ENCODE measurements around the gene PRMT3. TPM values are rescaled to one million over a fixed set of nuclear protein-coding genes. Genes with fewer than 3 reads are reported as not detected.

Gene PRMT3
- polyA plus RNA-seq, 1 donor (not counting 4 experiments of a cell fraction or from before 2014, with no cell fraction given) = 29.4 TPM

DNA sequence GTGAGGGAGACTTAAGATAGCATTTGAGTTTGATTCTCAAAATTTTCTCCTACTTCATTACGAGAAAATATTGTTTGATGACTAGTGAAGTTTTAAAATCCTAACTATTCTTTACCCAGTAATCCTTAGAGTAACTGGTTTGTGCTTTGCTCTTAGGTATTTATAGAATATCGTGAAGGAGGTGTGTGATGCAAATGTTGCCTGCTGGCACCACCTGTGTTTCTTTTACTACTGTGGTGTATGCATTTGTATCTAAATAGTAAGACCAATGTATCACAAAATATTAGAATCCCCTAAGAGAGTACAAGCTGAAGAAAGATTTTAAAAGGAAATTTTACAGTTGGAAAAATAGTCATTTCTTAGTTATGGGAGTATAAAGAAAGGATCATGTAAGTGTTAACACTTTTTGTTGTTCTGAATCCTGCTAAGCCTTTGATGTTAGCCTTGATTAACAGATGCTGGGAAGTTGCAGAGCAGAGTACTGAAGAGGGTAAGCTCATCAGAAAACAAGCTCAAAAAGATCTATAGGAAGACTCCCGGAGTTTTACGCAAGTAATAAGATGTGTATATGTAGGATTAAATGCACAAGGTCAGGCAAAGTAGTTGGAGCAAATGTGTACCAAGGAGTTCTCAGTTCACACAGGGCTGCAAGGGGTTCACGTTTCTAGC, 109.7 kb downstream of the PRMT3 start:
- dilution Hi-C loops (cut with MboI; ENCODE audit: extremely low pct_ligation_motif_present, low sequenced_read_pairs) = no loop called here
- peaks cover 1 to 3% of the 10 kb centered on the region in 2 experiments for H3K36me3 ChIP-seq (ENCODE audit: control insufficient read depth in 2 of 2, extremely low read depth in 1 of 2, insufficient read depth in 2 of 2, low read length in 2 of 2)
- H3K27me3 ChIP-seq (ENCODE audit: control insufficient read depth, extremely low read depth, insufficient read depth, low read length) = no peaks in the 10 kb centered on the region
- H2AFZ ChIP-seq (ENCODE audit: control insufficient read depth, low read length) = no peak overlapping the region
- H3K4me2 ChIP-seq (ENCODE audit: control insufficient read depth, extremely low read depth, insufficient read depth, low read depth, low read length) = no peak overlapping the region
- H3K27ac ChIP-seq (ENCODE audit: control insufficient read depth, insufficient read depth, low read length) = no peak overlapping the region
- H3K4me1 ChIP-seq (ENCODE audit: control insufficient read depth, extremely low read depth, insufficient read depth, low read length) = no peaks in the 10 kb centered on the region
- no peak for FAIRE-seq
- no peaks in the 10 kb centered on the region for H4K20me1 ChIP-seq (ENCODE audit: control insufficient read depth, extremely low read depth, insufficient read depth, low read length)
- no peaks in the 10 kb centered on the region for H3K79me2 ChIP-seq (ENCODE audit: control insufficient read depth, insufficient read depth, low read length)
- H3K4me3 ChIP-seq (ENCODE audit: control insufficient read depth in 2 of 3, extremely low read depth in 1 of 3, insufficient read depth in 2 of 3, low read depth in 1 of 3, low read length in 3 of 3) = no peak overlapping the region
- no peak for TF ChIP-seq EZH2 (IDR thresholded peaks at IDR 0.05; ENCODE audit: low read length)
- TF ChIP-seq, protein P1, sequence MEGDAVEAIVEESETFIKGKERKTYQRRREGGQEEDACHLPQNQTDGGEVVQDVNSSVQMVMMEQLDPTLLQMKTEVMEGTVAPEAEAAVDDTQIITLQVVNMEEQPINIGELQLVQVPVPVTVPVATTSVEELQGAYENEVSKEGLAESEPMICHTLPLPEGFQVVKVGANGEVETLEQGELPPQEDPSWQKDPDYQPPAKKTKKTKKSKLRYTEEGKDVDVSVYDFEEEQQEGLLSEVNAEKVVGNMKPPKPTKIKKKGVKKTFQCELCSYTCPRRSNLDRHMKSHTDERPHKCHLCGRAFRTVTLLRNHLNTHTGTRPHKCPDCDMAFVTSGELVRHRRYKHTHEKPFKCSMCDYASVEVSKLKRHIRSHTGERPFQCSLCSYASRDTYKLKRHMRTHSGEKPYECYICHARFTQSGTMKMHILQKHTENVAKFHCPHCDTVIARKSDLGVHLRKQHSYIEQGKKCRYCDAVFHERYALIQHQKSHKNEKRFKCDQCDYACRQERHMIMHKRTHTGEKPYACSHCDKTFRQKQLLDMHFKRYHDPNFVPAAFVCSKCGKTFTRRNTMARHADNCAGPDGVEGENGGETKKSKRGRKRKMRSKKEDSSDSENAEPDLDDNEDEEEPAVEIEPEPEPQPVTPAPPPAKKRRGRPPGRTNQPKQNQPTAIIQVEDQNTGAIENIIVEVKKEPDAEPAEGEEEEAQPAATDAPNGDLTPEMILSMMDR (optimal IDR thresholded peaks at IDR 0.05 in 1 of 3, IDR thresholded peaks at IDR 0.05 in 1 of 3, conservative IDR thresholded peaks at IDR 0.05 in 1 of 3; ENCODE audit: extremely low read depth in 1 of 3, insufficient read depth in 2 of 3, low read length in 3 of 3) = no peak
- no peaks in the 10 kb centered on the region for H3K9me3 ChIP-seq (ENCODE audit: control insufficient read depth, low read depth, low read length)
- DNase-seq (ENCODE audit: low read depth, low spot score) = no peak
- no peaks in the 10 kb centered on the region for H3K9me1 ChIP-seq (ENCODE audit: control insufficient read depth, extremely low read depth, insufficient read depth, low read length)
- H3K9ac ChIP-seq (ENCODE audit: control insufficient read depth, extremely low read depth, insufficient read depth, low read length) = no peak overlapping the region

DNA sequence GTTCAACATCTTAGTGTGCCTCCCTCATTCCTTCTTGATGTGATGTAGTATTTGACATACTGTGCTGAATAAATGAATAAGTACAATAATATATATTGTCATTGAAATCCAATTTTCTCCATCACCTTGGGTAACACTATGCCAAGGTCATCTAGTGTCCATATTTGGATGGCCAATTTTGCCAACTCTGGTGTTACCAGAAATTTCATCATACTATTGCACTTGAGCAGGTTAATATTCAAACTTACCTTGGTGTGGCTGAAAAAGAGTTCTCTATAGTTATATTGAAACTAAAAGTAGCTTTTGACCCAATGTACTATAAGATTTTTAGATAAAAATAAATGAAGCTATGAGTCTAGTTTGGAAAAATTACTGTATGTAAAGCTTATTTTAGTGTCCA, 113.7 kb downstream of the PRMT3 start:
- dilution Hi-C loops (cut with MboI; ENCODE audit: extremely low pct_ligation_motif_present, low sequenced_read_pairs) = loop anchor here (25.0 kb wide), 1 partner anchor 111 kb away; no protein-coding TSS in a partner anchor
- no peaks in the 10 kb centered on the region for H3K4me1 ChIP-seq (ENCODE audit: control insufficient read depth, extremely low read depth, insufficient read depth, low read length)
- no peak overlapping the region for H3K4me3 ChIP-seq (ENCODE audit: control insufficient read depth in 2 of 3, extremely low read depth in 1 of 3, insufficient read depth in 2 of 3, low read depth in 1 of 3, low read length in 3 of 3)
- peaks cover 1 to 3% of the 10 kb centered on the region in 2 experiments for H3K36me3 ChIP-seq (ENCODE audit: control insufficient read depth in 2 of 2, extremely low read depth in 1 of 2, insufficient read depth in 2 of 2, low read length in 2 of 2)
- no peaks in the 10 kb centered on the region for H3K79me2 ChIP-seq (ENCODE audit: control insufficient read depth, insufficient read depth, low read length)
- H2AFZ ChIP-seq (ENCODE audit: control insufficient read depth, low read length) = no peak overlapping the region
- H3K9ac ChIP-seq (ENCODE audit: control insufficient read depth, extremely low read depth, insufficient read depth, low read length) = no peak overlapping the region
- FAIRE-seq = no peak
- H3K4me2 ChIP-seq (ENCODE audit: control insufficient read depth, extremely low read depth, insufficient read depth, low read depth, low read length) = no peak overlapping the region
- TF ChIP-seq EZH2 (IDR thresholded peaks at IDR 0.05; ENCODE audit: low read length) = no peak
- H3K27me3 ChIP-seq (ENCODE audit: control insufficient read depth, extremely low read depth, insufficient read depth, low read length) = no peaks in the 10 kb centered on the region
- DNase-seq (ENCODE audit: low read depth, low spot score) = no peak
- H3K27ac ChIP-seq (ENCODE audit: control insufficient read depth, insufficient read depth, low read length) = no peak overlapping the region
- no peaks in the 10 kb centered on the region for H4K20me1 ChIP-seq (ENCODE audit: control insufficient read depth, extremely low read depth, insufficient read depth, low read length)
- H3K9me1 ChIP-seq (ENCODE audit: control insufficient read depth, extremely low read depth, insufficient read depth, low read length) = no peaks in the 10 kb centered on the region
- H3K9me3 ChIP-seq (ENCODE audit: control insufficient read depth, low read depth, low read length) = no peaks in the 10 kb centered on the region
